Activated CD8-positive, alpha-beta memory T cell treated with anti-CD3 and anti-CD28 coated beads, Interleukin-2, amount 50 U/mL, for 1 hour (primary cell): ENCODE results near the gene CCDC51.
"Not testable (repeated sequence)": the region's sequence is repeated elsewhere in the genome, so short reads cannot be mapped to it uniquely, and the experiment has no call there.

Experiments
- DNase-seq: peaks from one replicate; pipeline ENCODE4 v3.0.0-alpha.2; 2020; ENCODE audit errors: extremely low read depth

The CCDC51 gene

GRCh38 chr3:48439820-48440589, at the start of gene CCDC51, which contains the start of gene TMA7:
TSS of gene CCDC51 (minus strand) at chr3:48440119. CDS start at chr3:48435128, 4,991 bp downstream.
TSS of gene TMA7 (plus strand) at chr3:48440257. CDS start at chr3:48440297, 40 bp downstream.
- peak; percentile 94 for DNase-seq

GRCh38 chr3:48486952-48487351, 47.0 kb upstream of the CCDC51 start:
- DNase-seq: no peak

- DNase-seq: not testable (repeated sequence)
Measured at GRCh38 chr3:48482822-48483221, 42.9 kb upstream of the CCDC51 start.

- DNase-seq: not testable (repeated sequence)
Measured at GRCh38 chr3:48480891-48481290, 41.0 kb upstream of the CCDC51 start.

- DNase-seq: no peak
Measured at GRCh38 chr3:48478626-48479555, 39.0 kb upstream of the CCDC51 start.

- no peak for DNase-seq
Measured at GRCh38 chr3:48477959-48478520, 38.1 kb upstream of the CCDC51 start.

- DNase-seq: no peak
Measured at GRCh38 chr3:48476426-48477053, 36.6 kb upstream of the CCDC51 start.

- no peak for DNase-seq
Measured at GRCh38 chr3:48475188-48475587, 35.3 kb upstream of the CCDC51 start.

GRCh38 chr3:48474619-48475018, 34.7 kb upstream of the CCDC51 start:
- DNase-seq: no peak

GRCh38 chr3:48474031-48474430, 34.1 kb upstream of the CCDC51 start:
- not testable (repeated sequence) for DNase-seq

GRCh38 chr3:48473617-48473952, 33.7 kb upstream of the CCDC51 start:
- no peak for DNase-seq

- peak; percentile 91 for DNase-seq
Measured at GRCh38 chr3:48472923-48473616, 33.2 kb upstream of the CCDC51 start.

GRCh38 chr3:48472673-48472922, 32.7 kb upstream of the CCDC51 start:
- no peak for DNase-seq

GRCh38 chr3:48470286-48470685, 30.4 kb upstream of the CCDC51 start:
- no peak for DNase-seq

GRCh38 chr3:48469046-48469915, 29.4 kb upstream of the CCDC51 start:
- no peak for DNase-seq

GRCh38 chr3:48468329-48468731, 28.4 kb upstream of the CCDC51 start:
- DNase-seq: no peak

GRCh38 chr3:48467473-48468267, 27.8 kb upstream of the CCDC51 start:
- no peak for DNase-seq

GRCh38 chr3:48467110-48467454, 27.2 kb upstream of the CCDC51 start:
- DNase-seq: no peak

- no peak for DNase-seq
Measured at GRCh38 chr3:48466386-48467109, 26.6 kb upstream of the CCDC51 start.
